IPS-18a (cell line): Measurements from ENCODE around the gene GPR160.
"Not testable (repeated sequence)": the region's sequence is repeated elsewhere in the genome, so short reads cannot be mapped to it uniquely, and the experiment has no call there.

Experiments
- H3K27ac ChIP-seq: one replicate; pipeline ENCODE4 v1.5.1; 2013; ENCODE audit warnings: low read length
- H3K27me3 ChIP-seq: one replicate; pipeline ENCODE4 v1.6.1; 2013; ENCODE audit warnings: mild to moderate bottlenecking, low read length; ENCODE audit not compliant: control insufficient read depth, insufficient read depth
- H3K36me3 ChIP-seq: one replicate; pipeline ENCODE4 v1.6.1; 2013; ENCODE audit warnings: low read depth, low read length; ENCODE audit not compliant: control insufficient read depth
- H3K4me1 ChIP-seq: one replicate; pipeline ENCODE4 v1.6.1; 2013; ENCODE audit warnings: low read depth, low read length; ENCODE audit not compliant: control insufficient read depth
- H3K4me3 ChIP-seq: one replicate; pipeline ENCODE4 v1.5.1; 2013; ENCODE audit warnings: low read length
- H3K9ac ChIP-seq: one replicate; pipeline ENCODE4 v1.6.1; 2013; ENCODE audit warnings: mild to moderate bottlenecking, low read length, moderate library complexity
- H3K9me3 ChIP-seq: one replicate; pipeline ENCODE4 v1.6.1; 2013; ENCODE audit warnings: low read depth, low read length; ENCODE audit not compliant: control insufficient read depth

The GPR160 gene

DNA sequence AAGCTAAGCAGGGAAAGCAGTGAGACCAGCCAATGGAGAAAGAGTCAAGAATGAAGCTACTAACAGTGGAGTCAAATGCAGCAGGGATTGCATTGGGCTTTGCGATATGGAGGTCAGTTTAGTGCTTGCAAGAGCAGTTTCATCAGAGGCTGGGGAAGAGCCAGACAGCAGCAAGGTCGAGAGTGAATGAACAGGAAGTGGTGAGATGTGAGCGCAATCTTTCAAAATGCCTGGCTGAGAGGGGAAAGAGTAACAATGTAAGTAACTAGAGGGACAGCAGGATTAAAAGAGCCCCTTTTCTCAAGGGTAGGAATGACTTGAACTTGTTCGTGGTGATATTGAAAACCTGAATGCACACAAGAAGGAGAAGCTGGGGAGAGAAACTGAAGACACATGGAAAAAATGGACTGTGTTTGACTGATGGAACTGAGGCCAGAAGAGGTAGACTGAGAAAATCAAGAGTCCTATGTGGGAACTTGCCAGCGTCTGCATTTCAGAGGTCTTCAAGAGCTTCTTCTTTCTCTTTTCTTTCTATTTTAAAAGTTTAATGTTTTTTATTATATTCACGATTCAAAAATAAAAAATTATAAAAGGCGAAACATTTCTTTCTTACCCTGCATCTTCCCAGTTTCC is 30.6 kb upstream of the GPR160 start:
- Histone ChIP-seq H3K27me3 (no peaks in the 10 kb centered on the region), H3K9ac (no peak overlapping the region), H3K4me3 (no peak overlapping the region), H3K27ac (no peak overlapping the region), H3K36me3 (no peaks in the 10 kb centered on the region), H3K4me1 (no peaks in the 10 kb centered on the region), H3K9me3 (no peaks in the 10 kb centered on the region)

DNA sequence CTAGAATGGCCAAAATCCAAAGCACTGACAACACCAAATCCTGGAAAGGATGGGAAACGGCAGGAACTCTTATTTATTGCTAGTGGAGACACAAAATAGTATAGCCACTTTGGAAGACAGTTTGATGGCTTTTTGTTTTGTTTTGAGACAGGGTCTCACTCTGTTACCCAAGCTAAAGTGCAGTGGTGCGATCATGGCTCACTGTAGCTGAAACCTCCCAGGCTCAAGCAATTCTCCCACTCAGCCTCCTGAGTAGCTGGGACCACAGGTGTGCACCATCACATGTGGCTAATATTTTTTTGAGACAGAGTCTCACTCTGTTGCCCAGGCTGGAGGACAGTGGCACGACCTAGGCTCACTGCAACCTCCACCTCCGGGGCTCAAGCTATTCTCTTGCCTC is 27.3 kb upstream of the GPR160 start:
- Histone ChIP-seq H3K27ac (no peak overlapping the region), H3K27me3 (no peaks in the 10 kb centered on the region), H3K9me3 (no peaks in the 10 kb centered on the region), H3K4me1 (no peaks in the 10 kb centered on the region), H3K36me3 (no peaks in the 10 kb centered on the region), H3K9ac (no peak overlapping the region), H3K4me3 (no peak overlapping the region)

DNA sequence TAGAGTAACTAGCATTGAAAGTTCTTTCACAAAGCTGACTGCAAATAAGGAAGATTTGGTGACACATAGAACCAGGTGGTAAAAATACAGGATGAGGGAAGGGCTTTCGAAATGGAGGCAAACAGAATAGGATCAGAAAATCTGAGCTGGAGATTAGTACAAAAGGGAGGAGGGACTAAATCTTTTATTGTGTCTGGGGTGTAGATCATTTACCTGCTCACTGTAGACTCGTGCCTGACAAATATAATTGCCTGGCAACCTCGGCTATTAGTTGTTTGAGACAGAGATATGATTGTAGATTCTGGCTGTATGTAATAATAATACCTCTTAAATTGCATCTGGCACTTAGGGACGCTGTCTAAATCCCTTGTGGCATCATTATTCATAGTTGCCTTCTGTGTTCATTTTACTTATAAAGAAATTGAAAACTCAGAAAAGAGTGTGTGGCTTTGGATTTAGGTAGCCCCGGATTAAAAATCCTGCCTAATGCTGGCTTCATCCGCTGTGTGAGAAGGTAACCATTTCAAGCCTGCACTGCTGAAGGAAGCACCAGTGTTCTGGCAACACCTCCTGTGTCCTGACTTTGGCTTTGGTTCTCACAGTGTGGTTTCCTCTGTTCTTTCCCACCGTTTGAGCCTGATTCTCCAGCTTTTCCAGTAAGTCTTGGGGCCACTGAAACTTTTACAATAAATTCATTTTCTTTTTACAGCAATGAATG is 25.0 kb upstream of the GPR160 start:
- H3K27ac ChIP-seq: no peak overlapping the region

DNA sequence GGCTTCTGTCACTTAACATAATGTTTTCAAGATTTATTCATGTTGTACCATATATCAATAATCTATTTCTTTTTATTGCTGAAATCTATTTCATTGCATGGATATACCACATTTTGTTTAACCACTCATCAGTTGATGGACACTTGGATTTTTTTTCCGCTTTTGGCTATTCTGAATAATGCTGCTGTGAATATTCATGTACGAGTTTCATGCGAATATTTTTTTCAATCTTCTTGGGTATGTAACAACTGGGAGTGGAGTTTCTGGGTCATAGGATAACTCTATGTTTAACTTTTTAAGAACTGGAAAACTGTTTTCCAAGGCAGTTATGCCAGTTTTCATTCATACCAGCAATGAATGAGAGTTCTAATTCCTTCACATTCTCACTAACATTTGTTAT is 21.7 kb upstream of the GPR160 start:
- H3K4me1 ChIP-seq: no peaks in the 10 kb centered on the region
- no peaks in the 10 kb centered on the region for H3K27me3 ChIP-seq
- H3K36me3 ChIP-seq: no peaks in the 10 kb centered on the region
- H3K9ac ChIP-seq: no peak overlapping the region
- no peak overlapping the region for H3K27ac ChIP-seq
- H3K9me3 ChIP-seq: no peaks in the 10 kb centered on the region
- H3K4me3 ChIP-seq: no peak overlapping the region

More for the DNA sequence above, 25.0 kb upstream of the GPR160 start:
- Histone ChIP-seq H3K27me3 (no peaks in the 10 kb centered on the region), H3K4me1 (no peaks in the 10 kb centered on the region), H3K9me3 (no peaks in the 10 kb centered on the region), H3K36me3 (no peaks in the 10 kb centered on the region), H3K4me3 (no peak overlapping the region), H3K9ac (no peak overlapping the region)

DNA sequence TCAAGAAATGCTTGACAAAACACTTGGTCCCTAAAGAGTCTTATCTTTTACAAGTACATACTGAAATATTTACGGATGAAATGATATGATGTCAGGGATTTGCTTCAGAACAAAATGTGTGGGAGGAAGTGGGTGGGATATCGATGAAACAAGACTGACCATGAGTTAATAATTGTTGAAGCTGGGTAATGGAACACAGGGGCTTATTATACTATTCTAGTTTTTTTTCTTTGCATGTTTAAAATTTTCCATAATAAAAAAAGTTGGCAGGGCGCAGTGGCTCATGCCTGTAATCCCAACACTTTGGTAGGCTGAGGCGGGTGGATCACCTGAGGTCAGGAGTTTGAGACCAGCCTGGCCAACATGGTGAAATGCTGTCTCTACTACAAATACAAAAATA is 18.5 kb upstream of the GPR160 start:
- H3K4me1 ChIP-seq, H3K4me3 ChIP-seq, H3K9ac ChIP-seq, H3K9me3 ChIP-seq, H3K27me3 ChIP-seq, H3K27ac ChIP-seq, H3K36me3 ChIP-seq: not testable (repeated sequence)

DNA sequence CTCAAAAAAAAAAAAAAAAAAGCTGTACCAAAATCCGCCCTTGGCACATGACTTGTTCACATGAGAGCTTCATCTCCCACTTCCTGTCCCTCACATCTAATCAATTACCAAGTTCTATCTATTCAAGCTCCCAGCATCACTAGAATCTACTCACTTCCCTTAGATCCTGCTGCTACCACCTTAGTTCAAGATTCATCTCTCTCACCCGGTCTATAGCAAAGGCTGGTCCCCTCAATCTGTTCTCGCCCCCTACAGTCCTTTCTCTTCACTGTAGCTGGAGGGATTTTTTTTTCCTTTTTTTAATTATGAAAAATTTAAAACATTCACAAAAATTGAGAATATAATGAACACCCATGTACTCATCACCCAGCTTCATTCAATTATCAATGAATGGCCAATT is 16.7 kb upstream of the GPR160 start:
- Histone ChIP-seq H3K9me3 (no peaks in the 10 kb centered on the region), H3K4me1 (no peaks in the 10 kb centered on the region), H3K9ac (no peak overlapping the region), H3K36me3 (no peaks in the 10 kb centered on the region), H3K4me3 (no peak overlapping the region), H3K27ac (no peak overlapping the region), H3K27me3 (no peaks in the 10 kb centered on the region)

DNA sequence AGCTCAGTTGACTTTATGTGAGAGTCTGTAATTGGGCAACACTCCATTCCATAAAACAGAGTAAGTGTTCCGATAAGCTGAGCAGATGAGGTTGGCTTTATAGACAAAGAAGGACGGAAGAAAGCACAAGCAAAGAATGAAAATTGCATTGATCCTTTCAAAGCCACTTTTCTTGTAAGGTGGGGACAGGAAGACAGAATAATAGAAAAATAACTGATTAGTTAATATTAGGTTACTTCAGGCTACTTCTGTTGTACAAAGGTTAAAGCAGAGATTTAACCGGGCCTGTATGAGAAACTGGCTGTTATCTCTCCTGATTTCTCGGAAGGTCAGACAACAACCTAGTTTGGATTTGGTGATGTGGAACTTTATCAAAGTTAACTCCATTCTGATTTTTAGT is 15.5 kb upstream of the GPR160 start:
- no peaks in the 10 kb centered on the region for H3K36me3 ChIP-seq
- no peak overlapping the region for H3K4me3 ChIP-seq
- H3K9ac ChIP-seq: no peak overlapping the region
- no peak overlapping the region for H3K27ac ChIP-seq
- H3K4me1 ChIP-seq: no peaks in the 10 kb centered on the region
- H3K27me3 ChIP-seq: no peaks in the 10 kb centered on the region
- no peaks in the 10 kb centered on the region for H3K9me3 ChIP-seq

DNA sequence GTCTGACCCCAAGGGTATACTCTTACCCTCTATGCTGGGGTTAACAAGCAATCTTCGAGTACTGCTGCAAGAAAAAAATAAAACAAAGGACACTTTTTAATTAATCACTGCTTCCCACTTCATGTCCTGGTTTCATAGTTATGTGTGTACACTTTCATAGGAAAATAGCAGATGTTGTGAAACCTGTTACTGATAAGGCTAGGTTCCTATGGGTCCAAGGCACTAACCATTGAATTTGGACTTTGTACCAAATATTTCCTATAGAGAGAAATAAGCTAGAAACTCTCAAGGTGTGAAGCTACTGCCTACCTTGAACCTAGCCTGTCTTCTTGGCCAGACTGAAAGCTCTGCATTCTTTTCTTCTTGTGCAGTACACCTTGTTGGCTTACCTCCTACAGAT is 14.6 kb upstream of the GPR160 start:
- Histone ChIP-seq H3K4me3 (no peak overlapping the region), H3K36me3 (no peaks in the 10 kb centered on the region), H3K4me1 (no peaks in the 10 kb centered on the region), H3K27me3 (no peaks in the 10 kb centered on the region), H3K27ac (no peak overlapping the region), H3K9ac (no peak overlapping the region), H3K9me3 (no peaks in the 10 kb centered on the region)

DNA sequence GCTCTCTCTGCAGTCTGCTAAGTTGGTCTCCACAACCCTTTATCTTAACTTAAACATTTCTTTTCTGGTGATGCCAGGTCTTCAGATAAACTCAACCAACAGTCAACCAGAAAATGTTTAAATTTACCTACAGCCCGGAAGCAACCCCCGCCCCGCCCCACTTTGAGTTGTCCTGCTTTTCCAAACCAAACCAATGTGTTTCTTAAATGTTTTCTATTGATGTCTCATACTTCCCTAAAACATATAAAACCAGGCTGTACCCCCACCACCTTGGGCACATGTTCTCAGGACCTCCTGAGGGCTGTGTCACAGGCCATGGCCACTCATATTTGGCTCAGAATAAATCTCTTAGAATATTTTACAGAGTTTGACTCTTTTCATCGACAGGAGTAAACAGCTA is 13.2 kb upstream of the GPR160 start:
- H3K9me3 ChIP-seq: no peaks in the 10 kb centered on the region
- H3K27me3 ChIP-seq: no peaks in the 10 kb centered on the region
- no peak overlapping the region for H3K4me3 ChIP-seq
- H3K36me3 ChIP-seq: no peaks in the 10 kb centered on the region
- no peak overlapping the region for H3K27ac ChIP-seq
- no peak overlapping the region for H3K9ac ChIP-seq
- H3K4me1 ChIP-seq: no peaks in the 10 kb centered on the region

DNA sequence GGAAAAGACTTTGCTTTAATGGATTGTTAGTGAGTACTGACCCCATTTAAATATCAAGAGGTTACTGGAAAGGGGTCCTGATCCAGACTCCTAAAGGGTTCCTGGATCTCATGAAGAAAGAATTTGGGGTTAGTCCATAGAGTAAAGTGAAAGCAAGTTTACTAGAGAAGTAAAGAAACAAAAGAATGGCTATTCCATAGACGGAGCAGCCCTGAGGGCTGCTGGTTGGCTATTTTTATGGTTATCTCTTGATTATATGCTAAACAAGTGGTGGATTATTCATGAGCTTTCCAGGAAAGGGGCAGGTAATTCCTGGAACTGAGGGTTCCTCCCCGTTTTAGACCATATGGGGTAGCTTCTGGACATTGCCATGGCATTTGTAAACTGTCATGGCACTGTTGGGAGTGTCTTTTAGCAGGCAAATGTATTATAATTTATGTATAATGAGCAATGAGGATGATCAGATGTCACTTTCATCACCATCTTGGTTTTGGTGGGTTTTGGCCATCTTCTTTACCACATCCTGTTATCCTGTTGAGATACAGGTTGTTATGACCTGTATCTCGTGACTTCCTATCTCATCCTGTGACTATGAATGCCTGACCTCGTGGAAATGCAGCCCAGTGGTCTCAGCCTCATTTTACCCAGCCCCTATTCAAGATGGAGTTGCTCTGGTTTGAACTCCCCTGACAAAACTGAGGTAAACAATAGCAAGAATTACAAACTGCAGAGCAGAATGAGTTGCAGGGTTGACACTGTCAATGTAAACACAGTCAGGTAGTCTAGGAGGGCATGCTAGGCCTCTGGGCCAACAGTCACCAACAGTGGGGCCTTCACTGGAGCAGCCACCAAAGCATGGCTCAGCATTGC is 10.3 kb upstream of the GPR160 start:
- H3K27me3 ChIP-seq: no peaks in the 10 kb centered on the region
- no peak overlapping the region for H3K4me3 ChIP-seq
- no peaks in the 10 kb centered on the region for H3K4me1 ChIP-seq
- H3K9me3 ChIP-seq: no peaks in the 10 kb centered on the region
- H3K27ac ChIP-seq: no peak overlapping the region
- H3K9ac ChIP-seq: no peak overlapping the region
- no peaks in the 10 kb centered on the region for H3K36me3 ChIP-seq

DNA sequence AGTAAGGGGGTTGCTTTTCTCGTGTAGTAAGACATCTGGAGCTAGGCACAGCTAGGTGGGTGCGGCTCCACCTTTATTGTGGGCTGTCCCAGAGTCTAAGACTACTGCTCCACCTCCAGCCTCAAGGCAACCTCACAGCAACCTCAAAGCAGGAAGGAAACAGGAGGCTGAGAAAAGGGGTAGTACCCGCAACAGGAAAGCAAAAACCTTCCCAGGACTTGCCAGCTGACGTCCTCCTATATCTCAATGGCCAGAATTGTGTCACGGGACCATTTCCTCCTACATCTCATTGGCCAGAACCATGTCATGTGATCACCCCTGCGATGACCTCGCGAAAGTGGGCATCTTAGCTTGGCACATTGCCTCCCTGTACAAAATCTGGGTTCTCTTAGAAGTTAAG is 4.3 kb upstream of the GPR160 start:
- peaks cover 5% of the 10 kb centered on the region for H3K27me3 ChIP-seq
- no peak overlapping the region for H3K9ac ChIP-seq
- no peaks in the 10 kb centered on the region for H3K36me3 ChIP-seq
- peaks cover 3% of the 10 kb centered on the region for H3K4me1 ChIP-seq
- H3K27ac ChIP-seq: no peak overlapping the region
- no peak overlapping the region for H3K4me3 ChIP-seq
- H3K9me3 ChIP-seq: no peaks in the 10 kb centered on the region
